ENCODE results near the gene CCDC57. TPM values are rescaled to one million over a fixed set of nuclear protein-coding genes. Genes with fewer than 3 reads are reported as not detected.

The CCDC57 gene
- total RNA-seq, 1 donor from 2014 or later: 79.0 TPM

DNA sequence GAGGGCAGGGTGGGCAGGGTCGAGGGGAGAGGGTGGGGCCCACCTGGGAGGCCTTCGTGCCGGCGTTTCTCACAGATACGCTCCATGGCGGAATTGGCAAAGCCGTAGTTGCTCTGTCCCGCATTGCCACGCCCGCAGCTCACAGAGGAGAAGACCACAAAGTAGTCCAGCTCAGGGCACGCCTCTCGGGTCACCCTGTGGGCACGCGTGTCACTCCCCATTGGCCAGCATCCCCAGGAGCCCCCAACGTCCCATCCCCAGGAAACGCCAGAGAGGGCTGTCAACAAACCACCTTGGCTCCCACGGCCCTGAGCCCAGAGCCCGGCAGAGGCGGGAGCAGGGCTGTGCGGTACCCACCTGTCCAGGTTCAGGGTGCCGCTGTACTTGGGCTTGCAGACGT lies 130.7 kb downstream of the CCDC57 start:
- no peak for TF ChIP-seq CTCF (IDR thresholded peaks at IDR 0.05; ENCODE audit: unreplicated experiment)
- no peaks in the 10 kb centered on the region for H3K4me1 Mint-ChIP-seq (ENCODE audit: low read depth)
- no peak overlapping the region for H3K4me3 Mint-ChIP-seq (ENCODE audit: low read depth)
- no peak for DNase-seq (ENCODE audit: low spot score, unreplicated experiment)
- no peak overlapping the region for H3K27ac Mint-ChIP-seq
- peaks cover 6% of the 10 kb centered on the region for H3K36me3 Mint-ChIP-seq (ENCODE audit: insufficient read depth)
- no peaks in the 10 kb centered on the region for H3K9me3 Mint-ChIP-seq (ENCODE audit: low read depth)
- no peaks in the 10 kb centered on the region for H3K27me3 Mint-ChIP-seq

- no peak for DNase-seq (ENCODE audit: low spot score, unreplicated experiment)
- H3K27me3 Mint-ChIP-seq: no peaks in the 10 kb centered on the region
- H3K4me3 Mint-ChIP-seq (ENCODE audit: low read depth): no peak overlapping the region
- no peaks in the 10 kb centered on the region for H3K4me1 Mint-ChIP-seq (ENCODE audit: low read depth)
- peaks cover 6% of the 10 kb centered on the region for H3K36me3 Mint-ChIP-seq (ENCODE audit: insufficient read depth)
- no peak overlapping the region for H3K27ac Mint-ChIP-seq
- H3K9me3 Mint-ChIP-seq (ENCODE audit: low read depth): no peaks in the 10 kb centered on the region
- TF ChIP-seq CTCF (IDR thresholded peaks at IDR 0.05; ENCODE audit: unreplicated experiment): no peak
Measured at GRCh38 chr17:82081546-82081945, 131.1 kb downstream of the CCDC57 start.

GRCh38 chr17:82080789-82081464 lies 131.7 kb downstream of the CCDC57 start:
- DNase-seq (ENCODE audit: low spot score, unreplicated experiment): no peak
- Mint-ChIP-seq H3K27me3 (no peaks in the 10 kb centered on the region), H3K36me3 (ENCODE audit: insufficient read depth) (peaks cover 6% of the 10 kb centered on the region), H3K27ac (no peak overlapping the region), H3K4me3 (ENCODE audit: low read depth) (no peak overlapping the region), H3K4me1 (ENCODE audit: low read depth) (no peaks in the 10 kb centered on the region), H3K9me3 (ENCODE audit: low read depth) (no peaks in the 10 kb centered on the region)
- TF ChIP-seq CTCF (IDR thresholded peaks at IDR 0.05; ENCODE audit: unreplicated experiment): no peak

DNA sequence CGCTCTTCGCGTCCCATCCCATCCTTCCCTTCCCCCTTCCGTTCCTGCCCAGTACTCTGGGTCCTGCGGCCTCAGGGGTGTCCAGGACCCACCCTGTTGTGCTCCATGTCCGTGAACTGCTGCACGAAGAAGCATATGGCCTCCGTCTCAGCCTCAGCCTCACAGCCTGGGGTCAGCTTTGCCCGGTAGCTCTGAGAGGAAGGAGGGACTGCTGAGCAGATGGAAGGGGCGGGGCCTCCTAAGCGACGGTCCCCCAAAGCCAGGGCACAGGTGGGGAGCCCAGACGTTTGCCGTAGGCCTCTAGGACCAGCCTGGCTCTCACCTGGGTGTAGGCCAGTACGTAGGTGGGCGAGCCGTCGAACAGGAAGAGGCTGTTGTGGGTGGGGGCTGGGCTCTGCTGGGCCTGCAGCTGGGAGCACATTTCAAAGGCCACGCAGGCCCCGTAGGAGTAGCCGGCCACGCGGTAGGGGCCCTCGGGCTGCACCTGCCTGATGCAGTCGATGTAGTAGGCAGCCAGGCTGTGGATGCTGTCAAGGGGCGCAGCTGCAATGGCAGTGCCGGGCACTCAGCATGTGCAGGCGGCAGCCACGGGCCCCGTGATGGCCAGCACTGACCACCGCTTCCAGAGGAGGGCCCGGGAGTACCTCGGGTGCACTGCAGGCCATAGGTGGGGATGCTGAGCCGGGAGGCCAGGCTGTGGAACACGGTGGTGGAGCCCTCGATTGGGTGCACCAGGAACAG lies 132.4 kb downstream of the CCDC57 start:
- no peaks in the 10 kb centered on the region for H3K27me3 Mint-ChIP-seq
- TF ChIP-seq CTCF (IDR thresholded peaks at IDR 0.05; ENCODE audit: unreplicated experiment): no peak
- H3K9me3 Mint-ChIP-seq (ENCODE audit: low read depth): no peaks in the 10 kb centered on the region
- DNase-seq (ENCODE audit: low spot score, unreplicated experiment): no peak
- H3K4me1 Mint-ChIP-seq (ENCODE audit: low read depth): no peaks in the 10 kb centered on the region
- peaks cover 6% of the 10 kb centered on the region for H3K36me3 Mint-ChIP-seq (ENCODE audit: insufficient read depth)
- no peak overlapping the region for H3K27ac Mint-ChIP-seq
- H3K4me3 Mint-ChIP-seq (ENCODE audit: low read depth): no peak overlapping the region

- Mint-ChIP-seq H3K27ac (no peak overlapping the region), H3K36me3 (ENCODE audit: insufficient read depth) (peaks cover 3% of the 10 kb centered on the region), H3K27me3 (peaks cover 4% of the 10 kb centered on the region), H3K4me3 (ENCODE audit: low read depth) (no peak overlapping the region), H3K4me1 (ENCODE audit: low read depth) (no peaks in the 10 kb centered on the region), H3K9me3 (ENCODE audit: low read depth) (no peaks in the 10 kb centered on the region)
- no peak for TF ChIP-seq CTCF (IDR thresholded peaks at IDR 0.05; ENCODE audit: unreplicated experiment)
- no peak for DNase-seq (ENCODE audit: low spot score, unreplicated experiment)
Measured at GRCh38 chr17:82079001-82079677, 133.5 kb downstream of the CCDC57 start.

Measured in progenitor cell of endocrine pancreas (in vitro differentiated cells).